GM18505 (cell line): ENCODE results near the gene ZNF385D.

Experiments used
- ATAC-seq: cut with Tn5 transposase; IDR thresholded peaks from one replicate; pipeline ENCODE4 v1.9.1; 2021; ENCODE audit not compliant: unreplicated experiment
- POLR2A ChIP-seq: IDR thresholded peaks from 4 replicates; pipeline ENCODE4 v1.6.1; 2011; ENCODE audit warnings: borderline replicate concordance; ENCODE audit not compliant: insufficient read depth, insufficient read length; ENCODE audit errors: extremely low read depth

ZNF385D gene

GRCh38 chr3:21750831-21751391 is at the start of gene ZNF385D:
Gene ZNF385D (minus strand): TSS chr3:21751210. CDS start chr3:21750916, 294 bp downstream.
- ATAC-seq = no peak
- no peak for TF ChIP-seq POLR2A

- no peak for ATAC-seq
- TF ChIP-seq POLR2A = no peak
These were observed 47.5 kb upstream of the ZNF385D start for GRCh38 chr3:21798356-21799088.

- no peak for TF ChIP-seq POLR2A
- no peak for ATAC-seq
These were observed 44.9 kb upstream of the ZNF385D start for GRCh38 chr3:21795921-21796320.

- no peak for TF ChIP-seq POLR2A
- no peak for ATAC-seq
These were observed 44.3 kb upstream of the ZNF385D start for GRCh38 chr3:21795152-21795837.

- no peak for TF ChIP-seq POLR2A
- ATAC-seq = no peak
These were observed 43.3 kb upstream of the ZNF385D start for GRCh38 chr3:21794291-21794690.

GRCh38 chr3:21792176-21792575 is 41.2 kb upstream of the ZNF385D start:
- TF ChIP-seq POLR2A = no peak
- no peak for ATAC-seq

GRCh38 chr3:21791356-21791755 is 40.3 kb upstream of the ZNF385D start:
- no peak for ATAC-seq

GRCh38 chr3:21790466-21790865 is 39.5 kb upstream of the ZNF385D start:
- TF ChIP-seq POLR2A = no peak
- no peak for ATAC-seq

More at GRCh38 chr3:21791356-21791755, 40.3 kb upstream of the ZNF385D start:
- no peak for TF ChIP-seq POLR2A

- TF ChIP-seq POLR2A = no peak
- no peak for ATAC-seq
These were observed 38.7 kb upstream of the ZNF385D start for GRCh38 chr3:21789730-21790129.

GRCh38 chr3:21786438-21786797 is 35.4 kb upstream of the ZNF385D start:
- ATAC-seq = no peak
- no peak for TF ChIP-seq POLR2A

GRCh38 chr3:21785765-21786437 is 34.9 kb upstream of the ZNF385D start:
- ATAC-seq = no peak
- TF ChIP-seq POLR2A = no peak

- ATAC-seq = no peak
- TF ChIP-seq POLR2A = no peak
These were observed 32.8 kb upstream of the ZNF385D start for GRCh38 chr3:21783839-21784238.

- no peak for ATAC-seq
- TF ChIP-seq POLR2A = no peak
These were observed 30.3 kb upstream of the ZNF385D start for GRCh38 chr3:21781355-21781754.
